SU-DHL-6 (cell line): Measurements from ENCODE around the gene YIPF2.

Experiments
- EZH2phosphoT487 ChIP-seq: fragments of 200-600 bp; sonication (generic), shearing (Covaris generic); conservative IDR thresholded peaks from 2 replicates; pipeline ENCODE4 v1.6.1; 2018; ENCODE audit warnings: mild to moderate bottlenecking, antibody characterized with exemption, low read length, moderate library complexity, mixed read lengths
- TF ChIP-seq, protein P1 (sequence below): fragments of 200-600 bp; sonication (generic); IDR thresholded peaks from one replicate; pipeline ENCODE4 v1.5.1; 2017; ENCODE audit warnings: antibody characterized with exemption, mild to moderate bottlenecking, low read length, moderate library complexity; ENCODE audit not compliant: insufficient read depth, poor library complexity, severe bottlenecking

DNA sequence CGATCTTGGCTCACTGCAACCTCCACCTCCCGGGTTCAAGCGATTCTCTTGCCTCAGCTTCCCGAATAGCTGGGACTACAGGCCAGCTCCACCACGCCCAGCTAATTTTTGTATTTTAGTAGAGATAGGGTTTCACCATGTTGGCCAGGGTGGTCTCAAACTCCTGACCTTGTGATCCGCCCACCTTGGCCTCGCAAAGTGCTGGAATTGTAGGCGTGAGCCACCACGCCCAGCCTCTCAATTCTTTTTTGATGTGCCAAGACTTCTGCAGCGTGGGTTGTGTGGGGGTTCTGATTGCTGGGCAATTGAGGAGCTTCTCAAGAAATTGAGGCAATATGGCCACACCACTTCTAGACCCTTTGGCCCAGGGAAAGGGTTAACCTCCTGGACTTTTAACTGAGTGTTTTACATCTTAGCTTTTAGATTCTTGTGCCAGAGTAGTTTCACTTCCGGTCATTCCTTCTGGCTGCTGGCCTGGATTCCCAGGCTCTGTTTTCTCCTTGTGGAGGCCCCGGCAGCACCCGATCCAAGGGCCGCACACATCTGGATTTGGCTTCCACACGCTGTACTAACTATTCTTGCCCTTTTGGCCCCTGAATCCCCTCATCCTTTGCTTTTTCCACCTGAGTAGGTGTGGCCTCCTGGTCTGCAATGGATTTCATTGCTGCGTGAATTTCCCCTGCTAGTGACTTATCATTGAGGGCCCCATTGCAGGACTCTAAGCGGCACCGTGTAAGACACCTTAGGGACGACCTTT is 47.1 kb upstream of the YIPF2 start:
- TF ChIP-seq, protein P1, sequence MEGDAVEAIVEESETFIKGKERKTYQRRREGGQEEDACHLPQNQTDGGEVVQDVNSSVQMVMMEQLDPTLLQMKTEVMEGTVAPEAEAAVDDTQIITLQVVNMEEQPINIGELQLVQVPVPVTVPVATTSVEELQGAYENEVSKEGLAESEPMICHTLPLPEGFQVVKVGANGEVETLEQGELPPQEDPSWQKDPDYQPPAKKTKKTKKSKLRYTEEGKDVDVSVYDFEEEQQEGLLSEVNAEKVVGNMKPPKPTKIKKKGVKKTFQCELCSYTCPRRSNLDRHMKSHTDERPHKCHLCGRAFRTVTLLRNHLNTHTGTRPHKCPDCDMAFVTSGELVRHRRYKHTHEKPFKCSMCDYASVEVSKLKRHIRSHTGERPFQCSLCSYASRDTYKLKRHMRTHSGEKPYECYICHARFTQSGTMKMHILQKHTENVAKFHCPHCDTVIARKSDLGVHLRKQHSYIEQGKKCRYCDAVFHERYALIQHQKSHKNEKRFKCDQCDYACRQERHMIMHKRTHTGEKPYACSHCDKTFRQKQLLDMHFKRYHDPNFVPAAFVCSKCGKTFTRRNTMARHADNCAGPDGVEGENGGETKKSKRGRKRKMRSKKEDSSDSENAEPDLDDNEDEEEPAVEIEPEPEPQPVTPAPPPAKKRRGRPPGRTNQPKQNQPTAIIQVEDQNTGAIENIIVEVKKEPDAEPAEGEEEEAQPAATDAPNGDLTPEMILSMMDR: no peak
- TF ChIP-seq EZH2phosphoT487: no peak
